Neural cell (in vitro differentiated cells): Measurements from ENCODE around the gene ATF6. TPM values are rescaled to one million over a fixed set of nuclear protein-coding genes. Genes with fewer than 3 reads are reported as not detected.
"Not testable (repeated sequence)": the region's sequence is repeated elsewhere in the genome, so short reads cannot be mapped to it uniquely, and the experiment has no call there.

Source experiments
- H2AFZ ChIP-seq: fragments of 200-600, 300-800 bp; sonication (generic), shearing (Covaris generic); 2 replicates; pipeline ENCODE4 v1.6.0; 2014; ENCODE audit warnings: low read depth, mild to moderate bottlenecking, antibody characterized with exemption, low read length, moderate library complexity
- H3F3A ChIP-seq: fragments of 200-600 bp; shearing (Covaris generic); 2 replicates; pipeline ENCODE4 v1.6.1; 2016; ENCODE audit warnings: mild to moderate bottlenecking, moderate library complexity, mixed read lengths, antibody characterized with exemption, low read length; ENCODE audit not compliant: insufficient read depth, poor library complexity, severe bottlenecking
- H3K27ac ChIP-seq: fragments of 200-600, 300-800 bp; sonication (generic), shearing (Covaris generic); 2 replicates; pipeline ENCODE4 v1.5.1; 2014; ENCODE audit warnings: mild to moderate bottlenecking, low read length, moderate library complexity
- H3K27me3 ChIP-seq: fragments of 300-800, 200-600 bp; sonication (generic), shearing (Covaris generic); 2 replicates; pipeline ENCODE4 v1.6.0; 2014; ENCODE audit warnings: mild to moderate bottlenecking, low read depth, low read length, moderate library complexity; ENCODE audit not compliant: insufficient read depth
- H3K36me3 ChIP-seq: fragments of 300-800, 200-600 bp; sonication (generic), shearing (Covaris generic); 2 replicates; pipeline ENCODE4 v1.5.1; 2014; ENCODE audit warnings: mild to moderate bottlenecking, antibody characterized with exemption, low read length, moderate library complexity; ENCODE audit not compliant: insufficient read depth
- H3K4me2 ChIP-seq: fragments of 300-800, 200-600 bp; sonication (generic), shearing (Covaris generic); 2 replicates; pipeline ENCODE4 v1.6.0; 2014; ENCODE audit warnings: mild to moderate bottlenecking, low read length
- H3K4me3 ChIP-seq: fragments of 300-800, 200-600 bp; sonication (generic), shearing (Covaris generic); 2 replicates; pipeline ENCODE4 v1.5.1; 2014; ENCODE audit warnings: mild to moderate bottlenecking, low read length, moderate library complexity
- H3K79me2 ChIP-seq: fragments of 200-600 bp; shearing (Covaris generic); replicated peaks from 2 replicates; pipeline ENCODE4 v1.6.0; 2014; ENCODE audit warnings: mild to moderate bottlenecking, low read length, moderate library complexity; ENCODE audit not compliant: insufficient read depth
- H3K9ac ChIP-seq: fragments of 300-800, 200-600 bp; sonication (generic), shearing (Covaris generic); 2 replicates; pipeline ENCODE4 v1.6.1; 2016; ENCODE audit warnings: mild to moderate bottlenecking, low read length, mixed read lengths
- H3K9me2 ChIP-seq: fragments of 200-600 bp; shearing (Covaris generic); 2 replicates; pipeline ENCODE4 v1.6.1; 2016; ENCODE audit warnings: mild to moderate bottlenecking, low read length, mixed read lengths; ENCODE audit not compliant: insufficient read depth
- H3K9me3 ChIP-seq: fragments of 200-600, 300-800 bp; sonication (generic), shearing (Covaris generic); 2 replicates; pipeline ENCODE4 v1.6.1; 2016; ENCODE audit warnings: mild to moderate bottlenecking, mixed run types, low read length, moderate library complexity, mixed read lengths
- H4K20me1 ChIP-seq: fragments of 200-600 bp; shearing (Covaris generic); 2 replicates; pipeline ENCODE4 v1.6.1; 2016; ENCODE audit warnings: mild to moderate bottlenecking, mixed run types; ENCODE audit not compliant: insufficient read depth
- EP300 ChIP-seq: fragments of 450-650 bp; conservative IDR thresholded peaks from 2 replicates; pipeline ENCODE4 v1.6.1; 2014; ENCODE audit warnings: antibody characterized with exemption, mild to moderate bottlenecking, moderate library complexity; ENCODE audit not compliant: poor library complexity, severe bottlenecking
- EZH2 ChIP-seq: fragments of 200-600, 300-800 bp; shearing (Covaris generic), sonication (generic); IDR thresholded peaks from 2 replicates; pipeline ENCODE4 v1.6.1; 2014; ENCODE audit warnings: antibody characterized with exemption, low read length, borderline replicate concordance, mild to moderate bottlenecking; ENCODE audit not compliant: insufficient read depth, poor library complexity, severe bottlenecking
- MXI1 ChIP-seq: fragments of 450-650 bp; conservative IDR thresholded peaks from 2 replicates; pipeline ENCODE4 v1.6.1; 2014; ENCODE audit warnings: antibody characterized with exemption, mild to moderate bottlenecking; ENCODE audit not compliant: poor library complexity, severe bottlenecking
- POLR2AphosphoS5 ChIP-seq: IDR thresholded peaks from 2 replicates; pipeline ENCODE4 v1.6.1; 2012
- RAD21 ChIP-seq: fragments of 450-650 bp; conservative IDR thresholded peaks from 2 replicates; pipeline ENCODE4 v1.6.1; 2014; ENCODE audit warnings: antibody characterized with exemption, mild to moderate bottlenecking, moderate library complexity
- SMC3 ChIP-seq: fragments of 450-650 bp; conservative IDR thresholded peaks from 2 replicates; pipeline ENCODE4 v1.6.1; 2014; ENCODE audit warnings: antibody characterized with exemption, mild to moderate bottlenecking, moderate library complexity; ENCODE audit not compliant: poor library complexity
- TAF1 ChIP-seq: IDR thresholded peaks from 2 replicates; pipeline ENCODE4 v1.6.1; 2012; ENCODE audit warnings: low read depth
- polyA plus RNA-seq: library from polyadenylated mRNA; depleted of rRNA; stranded (reverse); fragments of >200 nt; gene quantifications from 2 replicates; pipeline ENCODE4 v1.2.3, GENCODE V29; 2014
- TF ChIP-seq, protein P1 (sequence below): fragments of 450-650 bp; IDR thresholded peaks from 2 replicates; pipeline ENCODE4 v1.5.1; 2014; ENCODE audit warnings: antibody characterized with exemption, mild to moderate bottlenecking, moderate library complexity; ENCODE audit not compliant: poor library complexity, severe bottlenecking
- TF ChIP-seq, protein P2 (sequence below): IDR thresholded peaks from 2 replicates; pipeline ENCODE4 v1.6.1; 2012; ENCODE audit warnings: borderline replicate concordance

Gene ATF6
- polyA plus RNA-seq, 1 donor from 2014 or later, result 16.6 TPM

- TF ChIP-seq TAF1 (no peak), EZH2 (no peak), RAD21 (no peak), SMC3 (no peak), MXI1 (no peak), EP300 (no peak), POLR2AphosphoS5 (no peak)
- TF ChIP-seq, protein P1, sequence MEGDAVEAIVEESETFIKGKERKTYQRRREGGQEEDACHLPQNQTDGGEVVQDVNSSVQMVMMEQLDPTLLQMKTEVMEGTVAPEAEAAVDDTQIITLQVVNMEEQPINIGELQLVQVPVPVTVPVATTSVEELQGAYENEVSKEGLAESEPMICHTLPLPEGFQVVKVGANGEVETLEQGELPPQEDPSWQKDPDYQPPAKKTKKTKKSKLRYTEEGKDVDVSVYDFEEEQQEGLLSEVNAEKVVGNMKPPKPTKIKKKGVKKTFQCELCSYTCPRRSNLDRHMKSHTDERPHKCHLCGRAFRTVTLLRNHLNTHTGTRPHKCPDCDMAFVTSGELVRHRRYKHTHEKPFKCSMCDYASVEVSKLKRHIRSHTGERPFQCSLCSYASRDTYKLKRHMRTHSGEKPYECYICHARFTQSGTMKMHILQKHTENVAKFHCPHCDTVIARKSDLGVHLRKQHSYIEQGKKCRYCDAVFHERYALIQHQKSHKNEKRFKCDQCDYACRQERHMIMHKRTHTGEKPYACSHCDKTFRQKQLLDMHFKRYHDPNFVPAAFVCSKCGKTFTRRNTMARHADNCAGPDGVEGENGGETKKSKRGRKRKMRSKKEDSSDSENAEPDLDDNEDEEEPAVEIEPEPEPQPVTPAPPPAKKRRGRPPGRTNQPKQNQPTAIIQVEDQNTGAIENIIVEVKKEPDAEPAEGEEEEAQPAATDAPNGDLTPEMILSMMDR, result no peak
- TF ChIP-seq, protein P2, sequence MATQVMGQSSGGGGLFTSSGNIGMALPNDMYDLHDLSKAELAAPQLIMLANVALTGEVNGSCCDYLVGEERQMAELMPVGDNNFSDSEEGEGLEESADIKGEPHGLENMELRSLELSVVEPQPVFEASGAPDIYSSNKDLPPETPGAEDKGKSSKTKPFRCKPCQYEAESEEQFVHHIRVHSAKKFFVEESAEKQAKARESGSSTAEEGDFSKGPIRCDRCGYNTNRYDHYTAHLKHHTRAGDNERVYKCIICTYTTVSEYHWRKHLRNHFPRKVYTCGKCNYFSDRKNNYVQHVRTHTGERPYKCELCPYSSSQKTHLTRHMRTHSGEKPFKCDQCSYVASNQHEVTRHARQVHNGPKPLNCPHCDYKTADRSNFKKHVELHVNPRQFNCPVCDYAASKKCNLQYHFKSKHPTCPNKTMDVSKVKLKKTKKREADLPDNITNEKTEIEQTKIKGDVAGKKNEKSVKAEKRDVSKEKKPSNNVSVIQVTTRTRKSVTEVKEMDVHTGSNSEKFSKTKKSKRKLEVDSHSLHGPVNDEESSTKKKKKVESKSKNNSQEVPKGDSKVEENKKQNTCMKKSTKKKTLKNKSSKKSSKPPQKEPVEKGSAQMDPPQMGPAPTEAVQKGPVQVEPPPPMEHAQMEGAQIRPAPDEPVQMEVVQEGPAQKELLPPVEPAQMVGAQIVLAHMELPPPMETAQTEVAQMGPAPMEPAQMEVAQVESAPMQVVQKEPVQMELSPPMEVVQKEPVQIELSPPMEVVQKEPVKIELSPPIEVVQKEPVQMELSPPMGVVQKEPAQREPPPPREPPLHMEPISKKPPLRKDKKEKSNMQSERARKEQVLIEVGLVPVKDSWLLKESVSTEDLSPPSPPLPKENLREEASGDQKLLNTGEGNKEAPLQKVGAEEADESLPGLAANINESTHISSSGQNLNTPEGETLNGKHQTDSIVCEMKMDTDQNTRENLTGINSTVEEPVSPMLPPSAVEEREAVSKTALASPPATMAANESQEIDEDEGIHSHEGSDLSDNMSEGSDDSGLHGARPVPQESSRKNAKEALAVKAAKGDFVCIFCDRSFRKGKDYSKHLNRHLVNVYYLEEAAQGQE, result no peak
- no peak overlapping the region for H3K27ac ChIP-seq
- H3K4me2 ChIP-seq, result no peak overlapping the region
These were observed 43.7 kb upstream of the ATF6 start for GRCh38 chr1:161722406-161722805.

DNA sequence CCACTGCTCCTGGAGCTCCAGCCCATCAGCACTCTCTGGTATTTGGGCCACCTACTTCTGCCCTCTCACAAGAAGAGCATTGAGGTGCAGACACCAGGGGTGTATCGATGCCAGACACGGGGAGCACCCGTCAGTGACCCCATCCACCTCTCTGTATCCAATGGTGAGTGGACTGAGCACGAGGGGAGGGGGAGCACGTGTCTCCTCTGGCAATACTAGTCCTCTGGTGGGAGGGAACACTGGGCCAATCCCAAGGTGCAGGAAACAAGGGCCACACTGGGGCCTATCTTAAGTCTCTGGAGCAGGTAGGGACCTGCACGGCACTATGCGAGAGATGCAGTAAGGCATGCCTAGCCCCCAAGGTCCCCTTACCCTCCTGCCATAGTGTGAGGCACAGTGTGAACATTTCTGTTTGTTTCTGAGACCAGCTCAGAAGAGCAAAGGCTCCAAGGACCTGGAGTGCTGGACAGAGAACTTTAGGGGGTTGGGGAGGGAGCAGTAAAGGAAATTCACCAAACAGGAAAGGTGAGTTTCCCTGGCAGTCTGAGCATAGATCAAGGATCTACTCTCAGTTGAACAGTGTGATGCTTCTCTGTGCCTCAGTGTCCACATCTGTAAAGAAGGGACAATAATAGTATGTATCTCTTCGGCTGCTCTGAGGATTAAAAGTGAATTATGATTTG is 42.5 kb upstream of the ATF6 start:
- no peaks in the 10 kb centered on the region for H3F3A ChIP-seq
- no peak overlapping the region for H3K4me2 ChIP-seq
- no peak for TF ChIP-seq TAF1
- TF ChIP-seq EP300, result no peak
- TF ChIP-seq EZH2, result no peak
- TF ChIP-seq, protein P2, result no peak
- TF ChIP-seq, protein P1, result no peak
- no peak for TF ChIP-seq POLR2AphosphoS5
- peaks cover 13% of the 10 kb centered on the region for H3K27me3 ChIP-seq
- H4K20me1 ChIP-seq, result no peaks in the 10 kb centered on the region
- H2AFZ ChIP-seq, result no peak overlapping the region
- no peak overlapping the region for H3K4me3 ChIP-seq
- H3K79me2 ChIP-seq, result no peaks in the 10 kb centered on the region
- H3K36me3 ChIP-seq, result no peaks in the 10 kb centered on the region
- no peaks in the 10 kb centered on the region for H3K9me2 ChIP-seq
- H3K27ac ChIP-seq, result no peak overlapping the region
- H3K9ac ChIP-seq, result no peak overlapping the region
- H3K9me3 ChIP-seq, result no peaks in the 10 kb centered on the region

More at GRCh38 chr1:161722406-161722805, 43.7 kb upstream of the ATF6 start:
- no peak overlapping the region for H3K4me3 ChIP-seq
- H3K9me3 ChIP-seq, result no peaks in the 10 kb centered on the region
- H3K36me3 ChIP-seq, result no peaks in the 10 kb centered on the region
- no peaks in the 10 kb centered on the region for H3K9me2 ChIP-seq
- H2AFZ ChIP-seq, result no peak overlapping the region
- no peaks in the 10 kb centered on the region for H4K20me1 ChIP-seq
- H3F3A ChIP-seq, result no peaks in the 10 kb centered on the region
- no peaks in the 10 kb centered on the region for H3K79me2 ChIP-seq
- peaks cover 13% of the 10 kb centered on the region for H3K27me3 ChIP-seq
- no peak overlapping the region for H3K9ac ChIP-seq

DNA sequence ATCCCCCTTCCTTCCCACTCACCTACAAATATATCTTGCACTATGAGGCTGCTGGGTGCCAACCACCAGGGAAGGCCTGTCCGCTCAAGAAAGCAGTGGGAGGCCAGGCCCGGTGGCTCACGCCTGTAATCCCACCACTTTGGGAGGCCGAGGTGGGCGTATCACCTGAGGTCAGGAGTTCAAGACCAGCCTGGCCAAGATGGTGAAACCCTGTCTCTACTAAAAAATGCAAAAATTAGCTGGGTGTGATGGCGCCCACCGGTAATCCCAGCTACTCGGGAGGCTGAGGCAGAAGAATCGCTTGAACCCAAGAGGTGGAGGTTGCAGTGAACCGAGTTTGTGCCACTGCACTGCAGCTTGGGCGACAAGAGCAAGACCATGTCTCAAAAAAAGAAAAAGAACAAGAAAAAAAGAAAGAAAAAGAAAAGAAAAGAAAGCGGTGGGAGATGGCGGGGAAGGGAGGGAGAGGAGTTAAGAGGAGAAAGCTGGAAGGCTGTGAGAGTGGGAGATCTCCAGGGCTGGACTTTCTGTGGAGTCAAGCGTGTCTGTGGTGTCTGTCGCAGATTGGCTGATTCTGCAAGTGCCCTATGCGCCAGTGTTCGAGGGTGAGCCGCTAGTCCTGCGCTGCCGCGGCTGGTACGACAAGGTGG is 40.7 kb upstream of the ATF6 start:
- H3K36me3 ChIP-seq, H3K9me3 ChIP-seq, H4K20me1 ChIP-seq, H3F3A ChIP-seq, H3K27ac ChIP-seq, H3K9me2 ChIP-seq, H3K79me2 ChIP-seq: not testable (repeated sequence)
- H3K4me3 ChIP-seq, result peak overlapping the region; percentile 97
- H3K27me3 ChIP-seq, result peaks cover 13% of the 10 kb centered on the region
- H3K9ac ChIP-seq, result peak overlapping the region; percentile 77
- H3K4me2 ChIP-seq, result peak overlapping the region; percentile 81
- H2AFZ ChIP-seq, result peak overlapping the region; percentile 90
